Neutrophil (primary cell): ENCODE measurements around the gene TARS3.

ENCODE experiments used
- H3K27ac ChIP-seq: fragments of 200-600 bp; sonication (generic); 2 replicates; pipeline ENCODE4 v1.5.1; 2016; ENCODE audit warnings: mild to moderate bottlenecking, moderate library complexity
- H3K27me3 ChIP-seq: fragments of 200-600 bp; sonication (generic); 2 replicates; pipeline ENCODE4 v1.6.0; 2016; ENCODE audit warnings: mild to moderate bottlenecking
- H3K36me3 ChIP-seq: fragments of 200-600 bp; sonication (generic); 2 replicates; pipeline ENCODE4 v1.5.1; 2017
- H3K4me1 ChIP-seq, 2 experiments: fragments of 200-600 bp in 1 of 2; sonication (generic) in 1 of 2; 1 replicate in 1 of 2; 2 replicates in 1 of 2; pipeline versions ENCODE4 v1.5.1 to v1.6.1; 2013 to 2016; ENCODE audit warnings: low read depth in 1 of 2, low read length in 1 of 2, mild to moderate bottlenecking in 1 of 2, moderate library complexity in 1 of 2; ENCODE audit not compliant: control insufficient read depth in 1 of 2, insufficient read depth in 1 of 2
- H3K4me3 ChIP-seq, 2 experiments: fragments of 200-600 bp in 1 of 2; sonication (generic) in 1 of 2; 1 replicate in 1 of 2; 2 replicates in 1 of 2; pipeline ENCODE4 v1.5.1; 2013 to 2016; ENCODE audit warnings: low read depth in 1 of 2, low read length in 1 of 2, mild to moderate bottlenecking in 1 of 2, moderate library complexity in 1 of 2
- H3K9me3 ChIP-seq: fragments of 200-600 bp; sonication (generic); 2 replicates; pipeline ENCODE4 v1.5.1; 2016
- TF ChIP-seq, protein P1 (sequence below): fragments of 200-600 bp; sonication (generic); IDR thresholded peaks from 2 replicates; pipeline ENCODE4 v1.5.1; 2016; ENCODE audit warnings: antibody characterized with exemption

The TARS3 gene

DNA sequence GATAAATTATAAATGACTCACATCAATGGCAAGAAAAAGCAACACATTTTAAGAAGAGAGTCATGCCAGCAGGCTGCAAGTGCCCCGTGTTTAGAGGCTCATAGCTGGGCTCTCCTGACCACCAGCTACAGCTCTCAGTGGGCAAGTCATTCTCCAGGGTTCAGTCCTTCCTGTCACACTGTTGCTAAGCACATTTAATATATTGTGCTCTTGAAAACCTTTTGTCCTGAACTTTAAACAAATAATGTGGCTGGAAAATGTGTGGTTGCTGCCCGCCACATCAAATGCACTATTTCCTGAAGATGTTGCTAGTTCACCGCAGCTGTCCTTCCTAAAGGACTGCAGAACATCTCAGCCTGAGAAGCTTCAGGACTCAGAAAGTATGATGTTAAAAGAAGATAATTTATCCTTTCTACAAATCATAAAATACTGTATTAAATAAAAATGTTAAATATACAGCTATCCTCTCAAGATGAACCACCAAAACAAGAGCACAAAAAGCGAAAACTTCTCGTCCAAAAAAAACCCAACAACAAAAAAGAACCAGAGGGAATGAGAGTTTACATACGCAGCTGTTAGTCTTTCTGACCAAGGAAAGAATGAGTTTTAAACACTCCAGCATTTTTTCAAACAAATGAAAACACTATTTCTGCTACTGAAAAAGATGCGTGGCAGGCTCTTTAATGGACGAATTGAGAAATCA lies 951 bp downstream of the TARS3 start:
- H3K27ac ChIP-seq: peak overlapping the region; percentile 83
- peaks cover 13 to 16% of the 10 kb centered on the region in 2 experiments for H3K4me1 ChIP-seq
- H3K36me3 ChIP-seq: no peaks in the 10 kb centered on the region
- H3K4me3 ChIP-seq: peak overlapping the region; percentile 70 to 92
- TF ChIP-seq, protein P1, sequence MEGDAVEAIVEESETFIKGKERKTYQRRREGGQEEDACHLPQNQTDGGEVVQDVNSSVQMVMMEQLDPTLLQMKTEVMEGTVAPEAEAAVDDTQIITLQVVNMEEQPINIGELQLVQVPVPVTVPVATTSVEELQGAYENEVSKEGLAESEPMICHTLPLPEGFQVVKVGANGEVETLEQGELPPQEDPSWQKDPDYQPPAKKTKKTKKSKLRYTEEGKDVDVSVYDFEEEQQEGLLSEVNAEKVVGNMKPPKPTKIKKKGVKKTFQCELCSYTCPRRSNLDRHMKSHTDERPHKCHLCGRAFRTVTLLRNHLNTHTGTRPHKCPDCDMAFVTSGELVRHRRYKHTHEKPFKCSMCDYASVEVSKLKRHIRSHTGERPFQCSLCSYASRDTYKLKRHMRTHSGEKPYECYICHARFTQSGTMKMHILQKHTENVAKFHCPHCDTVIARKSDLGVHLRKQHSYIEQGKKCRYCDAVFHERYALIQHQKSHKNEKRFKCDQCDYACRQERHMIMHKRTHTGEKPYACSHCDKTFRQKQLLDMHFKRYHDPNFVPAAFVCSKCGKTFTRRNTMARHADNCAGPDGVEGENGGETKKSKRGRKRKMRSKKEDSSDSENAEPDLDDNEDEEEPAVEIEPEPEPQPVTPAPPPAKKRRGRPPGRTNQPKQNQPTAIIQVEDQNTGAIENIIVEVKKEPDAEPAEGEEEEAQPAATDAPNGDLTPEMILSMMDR: no peak
- no peaks in the 10 kb centered on the region for H3K9me3 ChIP-seq
- H3K27me3 ChIP-seq: peaks cover 14% of the 10 kb centered on the region

- Histone ChIP-seq H3K27me3 (peaks cover 14% of the 10 kb centered on the region), H3K4me1 (peaks cover 10 to 12% of the 10 kb centered on the region in 2 experiments), H3K36me3 (no peaks in the 10 kb centered on the region), H3K27ac (no peak overlapping the region), H3K9me3 (no peaks in the 10 kb centered on the region), H3K4me3 (no peak overlapping the region)
- TF ChIP-seq, protein P1: no peak
These were observed 5.4 kb downstream of the TARS3 start for GRCh38 chr15:101718896-101719295.

DNA sequence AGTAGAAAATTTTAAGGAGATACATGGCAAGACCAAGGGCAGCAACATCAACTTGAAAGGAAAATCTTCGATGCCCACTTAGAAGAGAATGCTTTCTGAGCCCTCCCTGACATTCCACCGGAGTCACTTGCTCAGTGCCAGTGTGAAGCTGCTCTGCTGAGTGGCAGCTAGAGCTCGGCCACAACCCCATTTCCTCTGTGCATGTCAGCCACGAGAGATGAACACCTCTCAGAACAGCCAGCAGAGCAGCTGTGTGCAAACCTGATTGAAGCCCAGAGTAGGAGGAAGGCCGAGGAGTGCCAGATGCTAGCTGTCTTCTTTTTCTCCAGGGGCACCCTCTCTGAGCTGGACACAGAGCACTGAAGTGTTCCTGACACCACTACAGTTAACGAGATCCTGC lies 12.2 kb downstream of the TARS3 start:
- TF ChIP-seq, protein P1: no peak
- H3K27ac ChIP-seq: no peak overlapping the region
- no peak overlapping the region for H3K4me3 ChIP-seq
- no peaks in the 10 kb centered on the region for H3K4me1 ChIP-seq
- no peaks in the 10 kb centered on the region for H3K9me3 ChIP-seq
- H3K36me3 ChIP-seq: no peaks in the 10 kb centered on the region
- H3K27me3 ChIP-seq: no peaks in the 10 kb centered on the region

- Histone ChIP-seq H3K36me3 (no peaks in the 10 kb centered on the region), H3K4me3 (no peak overlapping the region)
These were observed 13.5 kb downstream of the TARS3 start for GRCh38 chr15:101710806-101711205.

DNA sequence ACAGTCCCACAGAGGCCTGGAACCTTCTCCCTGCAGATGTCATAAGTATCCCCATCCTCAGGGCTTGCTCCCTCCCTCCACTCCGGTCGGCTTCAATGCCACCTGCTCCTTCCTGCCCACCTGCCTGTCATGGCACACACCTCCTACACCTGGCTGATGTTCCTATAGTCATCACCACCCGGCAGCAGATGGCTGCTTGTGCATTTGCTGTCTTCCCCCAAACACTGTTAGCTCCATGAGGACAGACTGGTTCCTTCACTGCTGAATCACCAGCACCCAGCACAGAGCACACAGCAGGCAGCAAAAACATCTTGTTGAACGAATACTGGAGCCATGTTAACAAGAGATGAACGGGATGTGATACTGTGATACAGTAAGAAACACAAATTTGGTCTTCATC lies 14.8 kb downstream of the TARS3 start:
- Histone ChIP-seq H3K36me3 (no peaks in the 10 kb centered on the region), H3K27me3 (no peaks in the 10 kb centered on the region), H3K27ac (no peak overlapping the region), H3K4me3 (no peak overlapping the region), H3K9me3 (no peaks in the 10 kb centered on the region), H3K4me1 (no peaks in the 10 kb centered on the region)
- TF ChIP-seq, protein P1: no peak

More at GRCh38 chr15:101710806-101711205, 13.5 kb downstream of the TARS3 start:
- Histone ChIP-seq H3K4me1 (no peaks in the 10 kb centered on the region), H3K27me3 (no peaks in the 10 kb centered on the region), H3K27ac (no peak overlapping the region), H3K9me3 (no peaks in the 10 kb centered on the region)
- TF ChIP-seq, protein P1: no peak
